ENCODE data around the gene NUDT3. TPM values are rescaled to one million over a fixed set of nuclear protein-coding genes. Genes with fewer than 3 reads are reported as not detected.

NUDT3 gene
- total and polyA plus RNA-seq, 9 of the 15 experiments (the other 6 are each of a cell fraction or from before 2014, with no cell fraction given) = 5.4 to 81.2 (median 56.4) TPM

DNA sequence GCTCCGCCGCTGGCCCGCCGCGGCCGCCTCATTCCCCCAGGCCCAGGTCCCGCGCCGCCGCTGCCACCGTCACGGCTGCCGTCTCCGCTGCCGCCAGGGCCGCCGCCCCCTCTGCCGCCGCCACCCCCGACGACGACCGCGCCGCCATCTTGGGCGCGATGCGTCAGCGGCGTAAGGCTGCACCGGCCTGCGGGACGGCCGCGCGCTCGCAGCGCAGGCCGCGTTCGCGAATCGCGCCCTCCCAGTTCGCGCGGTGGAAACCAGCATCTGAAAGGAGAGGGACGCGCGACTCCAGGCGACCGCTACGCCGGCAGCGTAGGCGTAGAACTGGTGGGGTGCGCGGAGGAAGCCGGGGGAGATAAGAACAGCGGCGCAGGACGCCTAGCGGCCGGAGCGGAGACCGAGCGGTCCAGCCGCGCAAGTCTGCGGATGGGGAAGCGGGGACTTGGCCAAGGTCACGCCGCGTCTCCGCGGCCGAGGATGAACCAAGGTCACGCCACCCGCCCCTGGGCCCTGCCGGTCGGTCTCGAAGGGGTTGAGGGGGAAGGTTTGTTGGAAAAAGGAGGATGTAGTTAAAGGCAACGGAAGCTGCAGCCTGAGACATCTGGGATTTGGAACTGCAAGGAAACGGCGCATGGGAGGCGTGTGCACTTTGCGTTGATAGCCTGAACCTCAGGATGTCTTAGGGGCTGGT lies at the start of gene NUDT3 (continued):
- TF ChIP-seq, protein P1, sequence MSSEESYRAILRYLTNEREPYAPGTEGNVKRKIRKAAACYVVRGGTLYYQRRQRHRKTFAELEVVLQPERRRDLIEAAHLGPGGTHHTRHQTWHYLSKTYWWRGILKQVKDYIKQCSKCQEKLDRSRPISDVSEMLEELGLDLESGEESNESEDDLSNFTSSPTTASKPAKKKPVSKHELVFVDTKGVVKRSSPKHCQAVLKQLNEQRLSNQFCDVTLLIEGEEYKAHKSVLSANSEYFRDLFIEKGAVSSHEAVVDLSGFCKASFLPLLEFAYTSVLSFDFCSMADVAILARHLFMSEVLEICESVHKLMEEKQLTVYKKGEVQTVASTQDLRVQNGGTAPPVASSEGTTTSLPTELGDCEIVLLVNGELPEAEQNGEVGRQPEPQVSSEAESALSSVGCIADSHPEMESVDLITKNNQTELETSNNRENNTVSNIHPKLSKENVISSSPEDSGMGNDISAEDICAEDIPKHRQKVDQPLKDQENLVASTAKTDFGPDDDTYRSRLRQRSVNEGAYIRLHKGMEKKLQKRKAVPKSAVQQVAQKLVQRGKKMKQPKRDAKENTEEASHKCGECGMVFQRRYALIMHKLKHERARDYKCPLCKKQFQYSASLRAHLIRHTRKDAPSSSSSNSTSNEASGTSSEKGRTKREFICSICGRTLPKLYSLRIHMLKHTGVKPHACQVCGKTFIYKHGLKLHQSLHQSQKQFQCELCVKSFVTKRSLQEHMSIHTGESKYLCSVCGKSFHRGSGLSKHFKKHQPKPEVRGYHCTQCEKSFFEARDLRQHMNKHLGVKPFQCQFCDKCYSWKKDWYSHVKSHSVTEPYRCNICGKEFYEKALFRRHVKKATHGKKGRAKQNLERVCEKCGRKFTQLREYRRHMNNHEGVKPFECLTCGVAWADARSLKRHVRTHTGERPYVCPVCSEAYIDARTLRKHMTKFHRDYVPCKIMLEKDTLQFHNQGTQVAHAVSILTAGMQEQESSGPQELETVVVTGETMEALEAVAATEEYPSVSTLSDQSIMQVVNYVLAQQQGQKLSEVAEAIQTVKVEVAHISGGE (CRISPR knock-in tag; IDR thresholded peaks at IDR 0.05) = peak in 1 of 3 experiments; percentile 34; a peak in 2 of 6 replicates
- TF ChIP-seq KLF13 (tag; IDR thresholded peaks at IDR 0.05; ENCODE audit: borderline replicate concordance, low read depth) (peak; percentile 98), TRIM28 (IDR thresholded peaks at IDR 0.05) (peak; percentile 66; the same call in 1 of the 2 replicates), ARNT (IDR thresholded peaks at IDR 0.05) (no peak), MIER1 (IDR thresholded peaks at IDR 0.05; ENCODE audit: low read depth) (no peak), POLR3G (IDR thresholded peaks at IDR 0.05; ENCODE audit: extremely low read depth, insufficient read length, insufficient replicate concordance) (no peak), TCF7L2 (IDR thresholded peaks at IDR 0.05; ENCODE audit: low read depth, low read length) (no peak), ZZZ3 (IDR thresholded peaks at IDR 0.05) (no peak), KLF16 (IDR thresholded peaks at IDR 0.05) (no peak), SNRNP70 (optimal IDR thresholded peaks at IDR 0.05; ENCODE audit: low read depth, low read length) (no peak), COPS2 (conservative IDR thresholded peaks at IDR 0.05) (no peak), HDGF (IDR thresholded peaks at IDR 0.05) (0 out of 2 replicates have a peak, but pooled peaks have one; percentile 27), TEAD1 (CRISPR knock-in tag; IDR thresholded peaks at IDR 0.05) (peak in 1 of 2 experiments; percentile 48; a peak in 1 of 4 replicates), TGIF2 (CRISPR knock-in tag; IDR thresholded peaks at IDR 0.05) (no peak), TRIM24 (IDR thresholded peaks at IDR 0.05) (peak in 1 of 2 experiments; percentile 68; a peak in 1 of 4 replicates), PHF8 (IDR thresholded peaks at IDR 0.05; ENCODE audit: borderline replicate concordance, low read length) (peak; percentile 83; the same call in 1 of the 2 replicates), MEF2D (tag; conservative IDR thresholded peaks at IDR 0.05; ENCODE audit: low read depth) (0 out of 2 replicates have a peak, but pooled peaks have one; percentile 33), XRCC3 (IDR thresholded peaks at IDR 0.05) (no peak)
- TF ChIP-seq, protein P2, sequence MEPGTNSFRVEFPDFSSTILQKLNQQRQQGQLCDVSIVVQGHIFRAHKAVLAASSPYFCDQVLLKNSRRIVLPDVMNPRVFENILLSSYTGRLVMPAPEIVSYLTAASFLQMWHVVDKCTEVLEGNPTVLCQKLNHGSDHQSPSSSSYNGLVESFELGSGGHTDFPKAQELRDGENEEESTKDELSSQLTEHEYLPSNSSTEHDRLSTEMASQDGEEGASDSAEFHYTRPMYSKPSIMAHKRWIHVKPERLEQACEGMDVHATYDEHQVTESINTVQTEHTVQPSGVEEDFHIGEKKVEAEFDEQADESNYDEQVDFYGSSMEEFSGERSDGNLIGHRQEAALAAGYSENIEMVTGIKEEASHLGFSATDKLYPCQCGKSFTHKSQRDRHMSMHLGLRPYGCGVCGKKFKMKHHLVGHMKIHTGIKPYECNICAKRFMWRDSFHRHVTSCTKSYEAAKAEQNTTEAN (CRISPR knock-in tag; IDR thresholded peaks at IDR 0.05) = no peak
- TF ChIP-seq, protein P3, sequence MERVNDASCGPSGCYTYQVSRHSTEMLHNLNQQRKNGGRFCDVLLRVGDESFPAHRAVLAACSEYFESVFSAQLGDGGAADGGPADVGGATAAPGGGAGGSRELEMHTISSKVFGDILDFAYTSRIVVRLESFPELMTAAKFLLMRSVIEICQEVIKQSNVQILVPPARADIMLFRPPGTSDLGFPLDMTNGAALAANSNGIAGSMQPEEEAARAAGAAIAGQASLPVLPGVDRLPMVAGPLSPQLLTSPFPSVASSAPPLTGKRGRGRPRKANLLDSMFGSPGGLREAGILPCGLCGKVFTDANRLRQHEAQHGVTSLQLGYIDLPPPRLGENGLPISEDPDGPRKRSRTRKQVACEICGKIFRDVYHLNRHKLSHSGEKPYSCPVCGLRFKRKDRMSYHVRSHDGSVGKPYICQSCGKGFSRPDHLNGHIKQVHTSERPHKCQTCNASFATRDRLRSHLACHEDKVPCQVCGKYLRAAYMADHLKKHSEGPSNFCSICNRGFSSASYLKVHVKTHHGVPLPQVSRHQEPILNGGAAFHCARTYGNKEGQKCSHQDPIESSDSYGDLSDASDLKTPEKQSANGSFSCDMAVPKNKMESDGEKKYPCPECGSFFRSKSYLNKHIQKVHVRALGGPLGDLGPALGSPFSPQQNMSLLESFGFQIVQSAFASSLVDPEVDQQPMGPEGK (CRISPR knock-in tag; IDR thresholded peaks at IDR 0.05; ENCODE audit: borderline replicate concordance) = no peak
- TF ChIP-seq, protein P4, sequence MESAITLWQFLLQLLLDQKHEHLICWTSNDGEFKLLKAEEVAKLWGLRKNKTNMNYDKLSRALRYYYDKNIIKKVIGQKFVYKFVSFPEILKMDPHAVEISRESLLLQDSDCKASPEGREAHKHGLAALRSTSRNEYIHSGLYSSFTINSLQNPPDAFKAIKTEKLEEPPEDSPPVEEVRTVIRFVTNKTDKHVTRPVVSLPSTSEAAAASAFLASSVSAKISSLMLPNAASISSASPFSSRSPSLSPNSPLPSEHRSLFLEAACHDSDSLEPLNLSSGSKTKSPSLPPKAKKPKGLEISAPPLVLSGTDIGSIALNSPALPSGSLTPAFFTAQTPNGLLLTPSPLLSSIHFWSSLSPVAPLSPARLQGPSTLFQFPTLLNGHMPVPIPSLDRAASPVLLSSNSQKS (CRISPR knock-in tag; IDR thresholded peaks at IDR 0.05) = no peak
